Small intestine (tissue), 7 donors: ENCODE measurements around the gene KAT2B. TPM values are rescaled to one million over a fixed set of nuclear protein-coding genes. Genes with fewer than 3 reads are reported as not detected.
"Not testable (repeated sequence)": the region's sequence is repeated elsewhere in the genome, so short reads cannot be mapped to it uniquely, and the experiment has no call there.

Experiments used
- DNase-seq, 2 donors: peaks; one replicate each; pipeline versions ENCODE4 v3.0.0 to v3.0.0-alpha.2; 2013
- FAIRE-seq: peaks from 2 replicates; lab custom pipeline; 2012; peaks lifted over from hg19 to GRCh38; lab: Jason Lieb, UNC
- H3K27ac ChIP-seq, 3 donors: one replicate each; pipeline ENCODE4 v1.5.1; 2013; ENCODE audit warnings: low read length in 2 of 3, mild to moderate bottlenecking in 2 of 3, control low read depth in 1 of 3, inconsistent platforms in 1 of 3, low read depth in 1 of 3, moderate library complexity in 1 of 3
- H3K27me3 ChIP-seq, 3 donors: one replicate each; pipeline ENCODE4 v1.6.1; 2013; ENCODE audit warnings: low read length in 3 of 3, inconsistent platforms in 1 of 3; ENCODE audit not compliant: control insufficient read depth in 3 of 3, insufficient read depth in 3 of 3
- H3K36me3 ChIP-seq, 3 donors: one replicate each; pipeline ENCODE4 v1.6.1; 2013; ENCODE audit warnings: low read length in 3 of 3, inconsistent platforms in 1 of 3, low read depth in 1 of 3, mild to moderate bottlenecking in 1 of 3, moderate library complexity in 1 of 3; ENCODE audit not compliant: control insufficient read depth in 3 of 3, insufficient read depth in 2 of 3
- H3K4me1 ChIP-seq, 3 donors: one replicate each; pipeline ENCODE4 v1.6.1; 2013; ENCODE audit warnings: low read length in 2 of 3, inconsistent platforms in 1 of 3, low read depth in 1 of 3, mild to moderate bottlenecking in 1 of 3, moderate library complexity in 1 of 3; ENCODE audit not compliant: control insufficient read depth in 3 of 3, insufficient read depth in 2 of 3
- H3K4me3 ChIP-seq, 3 donors: one replicate each; pipeline ENCODE4 v1.5.1; 2013; ENCODE audit warnings: low read length in 3 of 3, control low read depth in 1 of 3, inconsistent platforms in 1 of 3, low read depth in 1 of 3, mild to moderate bottlenecking in 1 of 3, moderate library complexity in 1 of 3
- H3K9me3 ChIP-seq, 2 donors: one replicate each; pipeline ENCODE4 v1.6.1; 2013; ENCODE audit warnings: low read depth in 1 of 2, low read length in 1 of 2; ENCODE audit not compliant: control insufficient read depth in 2 of 2, insufficient read depth in 1 of 2
- whole genome bisulfite sequencing, 3 donors: extraction: QIAGEN DNeasy Blood & Tissue Kit; methylation state at CpG; one replicate each; pipeline ENCODE4 v1.1.7; 2013; 5-methylcytosine and 5-hydroxymethylcytosine counted together
- polyA plus RNA-seq, 4 donors: library from polyadenylated mRNA; stranded (reverse) in 3 of 4; unstranded in 1 of 4; fragments of 200-250 nt in 3 of 4; fragments of 120-200 nt in 1 of 4; gene quantifications; one replicate each; pipeline versions ENCODE4 v1.2.1 to v1.2.3, GENCODE V29; 2013
- donor health status: healthy with polysubstance abuse.
- donor health status: control.
- donor health status: control.
- donor health status: Bipolar disorder and iron deficiency.
- donor health status: healthy.

KAT2B gene
- polyA plus RNA-seq, 4 donors: 7.1 to 28.0 (median 20.4) TPM

- DNase-seq (no peak), FAIRE-seq (no peak)
- Histone ChIP-seq H3K27me3 (no peaks in the 10 kb centered on the region), H3K9me3 (no peaks in the 10 kb centered on the region), H3K4me1 (no peaks in the 10 kb centered on the region), H3K27ac (no peak overlapping the region), H3K36me3 (no peaks in the 10 kb centered on the region), H3K4me3 (no peak overlapping the region)
- WGBS, 3 donors: 94 to 100% (median 100%) methylated on average over 1 of the region's 1 CpG
These were observed 24.7 kb upstream of the KAT2B start for GRCh38 chr3:20015525-20015924.

- DNase-seq, H3K36me3 ChIP-seq, H3K27ac ChIP-seq, H3K4me3 ChIP-seq, H3K27me3 ChIP-seq, FAIRE-seq, H3K4me1 ChIP-seq, H3K9me3 ChIP-seq: not testable (repeated sequence)
- WGBS, 3 donors: 89 to 96% (median 93%) methylated on average over 3 of the region's 3 CpGs
These were observed 24.2 kb upstream of the KAT2B start for GRCh38 chr3:20016076-20016475.

GRCh38 chr3:20022954-20023622 is 17.2 kb upstream of the KAT2B start:
- Histone ChIP-seq H3K27ac (peak overlapping the region in 1 of 3 donors; percentile 26), H3K9me3 (no peaks in the 10 kb centered on the region), H3K36me3 (no peaks in the 10 kb centered on the region), H3K4me3 (no peak overlapping the region), H3K4me1 (peaks cover 0 to 7% (median 3%) of the 10 kb centered on the region in 3 donors), H3K27me3 (no peaks in the 10 kb centered on the region)
- FAIRE-seq (no peak), DNase-seq (no peak)
- 55 to 67% (median 55%) methylated on average over 2 of the region's 2 CpGs for WGBS, 3 donors

GRCh38 chr3:20023623-20024405 is 16.4 kb upstream of the KAT2B start:
- no peaks in the 10 kb centered on the region for H3K9me3 ChIP-seq
- FAIRE-seq (no peak), DNase-seq (peak in 1 of 2 donors; percentile 55)
- WGBS, 3 donors: 45 to 60% (median 53%) methylated on average over 2 of the region's 2 CpGs
- peaks cover 0 to 7% (median 3%) of the 10 kb centered on the region in 3 donors for H3K4me1 ChIP-seq
- no peaks in the 10 kb centered on the region for H3K27me3 ChIP-seq
- no peak overlapping the region for H3K4me3 ChIP-seq
- no peaks in the 10 kb centered on the region for H3K36me3 ChIP-seq
- peak overlapping the region in 1 of 3 donors; percentile 26 for H3K27ac ChIP-seq

- Histone ChIP-seq H3K36me3 (no peaks in the 10 kb centered on the region), H3K4me1 (peaks cover 0 to 7% (median 3%) of the 10 kb centered on the region in 3 donors), H3K27me3 (no peaks in the 10 kb centered on the region), H3K9me3 (no peaks in the 10 kb centered on the region), H3K4me3 (no peak overlapping the region), H3K27ac (no peak overlapping the region)
- 83 to 91% (median 85%) methylated on average over 4 of the region's 4 CpGs for WGBS, 3 donors
- no peak for FAIRE-seq
- no peak for DNase-seq
These were observed 13.1 kb upstream of the KAT2B start for GRCh38 chr3:20027136-20027535.

- H3K27ac ChIP-seq: no peak overlapping the region
- H3K36me3 ChIP-seq: no peaks in the 10 kb centered on the region
- no peaks in the 10 kb centered on the region for H3K27me3 ChIP-seq
- H3K9me3 ChIP-seq: no peaks in the 10 kb centered on the region
- no peak for FAIRE-seq
- H3K4me3 ChIP-seq: no peak overlapping the region
- no peak for DNase-seq
- WGBS, 3 donors: 92 to 95% (median 93%) methylated on average over 7 of the region's 7 CpGs
- peaks cover 0 to 3% (median 0%) of the 10 kb centered on the region in 3 donors for H3K4me1 ChIP-seq
These were observed 11.3 kb upstream of the KAT2B start for GRCh38 chr3:20028905-20029331.

- 92 to 95% (median 95%) methylated on average over 7 of the region's 7 CpGs for WGBS, 3 donors
- H3K9me3 ChIP-seq, H3K27me3 ChIP-seq, FAIRE-seq, DNase-seq, H3K36me3 ChIP-seq, H3K4me3 ChIP-seq, H3K27ac ChIP-seq, H3K4me1 ChIP-seq: not testable (repeated sequence)
These were observed 8.3 kb upstream of the KAT2B start for GRCh38 chr3:20031939-20032338.

GRCh38 chr3:20035019-20035418 is 5.2 kb upstream of the KAT2B start:
- Histone ChIP-seq H3K27ac (no peak overlapping the region), H3K4me3 (no peak overlapping the region), H3K4me1 (peaks cover 0 to 7% (median 0%) of the 10 kb centered on the region in 3 donors), H3K27me3 (no peaks in the 10 kb centered on the region), H3K36me3 (no peaks in the 10 kb centered on the region), H3K9me3 (no peaks in the 10 kb centered on the region)
- DNase-seq: no peak
- WGBS, 3 donors: 80 to 90% (median 86%) methylated on average over 4 of the region's 4 CpGs
- no peak for FAIRE-seq
